GM18505 (cell line): ENCODE results near the gene HIBCH.
A peak's percentile ranks its signal among the peaks of the same experiment; 100 is the strongest.

Experiments used
- ATAC-seq: cut with Tn5 transposase; IDR thresholded peaks from one replicate; pipeline ENCODE4 v1.9.1; 2021; ENCODE audit not compliant: unreplicated experiment
- POLR2A ChIP-seq: IDR thresholded peaks from 4 replicates; pipeline ENCODE4 v1.6.1; 2011; ENCODE audit warnings: borderline replicate concordance; ENCODE audit not compliant: insufficient read depth, insufficient read length; ENCODE audit errors: extremely low read depth

Gene HIBCH

DNA sequence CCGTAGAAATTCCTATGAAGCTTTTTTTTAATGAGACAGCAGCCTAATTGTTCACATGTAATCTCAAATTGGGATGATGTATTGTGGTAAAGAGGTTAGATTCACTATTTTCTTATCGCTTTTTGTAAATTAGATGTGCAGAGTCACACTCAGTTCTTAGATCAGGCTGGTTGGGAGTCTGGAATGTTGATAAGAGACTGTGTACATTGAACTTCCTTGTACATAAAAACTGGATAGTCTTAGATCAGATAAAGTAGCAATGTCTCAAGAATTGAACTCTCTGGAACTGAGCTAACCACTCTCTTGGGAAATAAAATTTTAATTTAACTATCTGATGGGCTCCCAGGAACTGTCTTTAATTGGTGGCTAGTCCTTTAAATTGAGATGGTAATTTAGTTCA is 149.0 kb downstream of the HIBCH start:
- no peak for TF ChIP-seq POLR2A
- ATAC-seq: no peak

DNA sequence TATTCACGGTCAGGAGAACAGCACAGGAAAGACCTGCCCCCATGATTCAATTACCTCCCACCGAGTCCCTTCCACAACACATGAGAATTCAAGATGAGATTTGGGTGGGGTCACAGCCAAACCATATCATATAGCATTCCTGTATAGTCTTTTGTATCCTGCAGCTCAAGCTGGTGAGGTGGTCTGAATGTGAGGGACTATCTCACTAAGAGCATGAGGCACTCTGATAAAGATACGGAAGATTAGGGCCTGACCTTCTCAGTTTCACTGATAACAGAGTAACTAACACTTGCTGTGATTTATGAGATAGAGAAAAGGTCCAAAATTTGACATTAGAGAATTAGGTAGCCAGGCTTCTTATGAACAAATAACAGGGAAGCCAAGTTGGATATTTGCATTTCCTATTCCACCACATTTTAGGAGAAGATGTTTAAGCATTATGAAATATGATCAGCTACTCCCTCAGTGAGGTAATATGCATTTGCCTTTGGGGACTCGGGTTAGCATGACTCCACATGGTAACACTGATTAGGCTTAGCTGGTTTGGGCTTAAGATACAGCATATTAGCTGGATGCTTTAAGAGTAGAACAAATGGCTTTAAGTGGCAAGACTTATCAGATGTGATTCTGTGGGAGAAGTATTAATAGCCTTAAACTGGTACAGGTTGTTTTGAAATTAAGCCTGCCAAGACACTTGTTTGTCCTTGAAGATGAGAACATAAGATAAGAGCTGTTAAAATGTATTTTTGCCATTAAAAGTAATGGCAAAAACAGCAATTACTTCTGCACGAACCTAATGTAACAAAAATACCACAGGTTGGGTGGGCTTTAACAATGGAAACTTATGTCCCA is 150.2 kb downstream of the HIBCH start:
- ATAC-seq: no peak
- TF ChIP-seq POLR2A: no peak

DNA sequence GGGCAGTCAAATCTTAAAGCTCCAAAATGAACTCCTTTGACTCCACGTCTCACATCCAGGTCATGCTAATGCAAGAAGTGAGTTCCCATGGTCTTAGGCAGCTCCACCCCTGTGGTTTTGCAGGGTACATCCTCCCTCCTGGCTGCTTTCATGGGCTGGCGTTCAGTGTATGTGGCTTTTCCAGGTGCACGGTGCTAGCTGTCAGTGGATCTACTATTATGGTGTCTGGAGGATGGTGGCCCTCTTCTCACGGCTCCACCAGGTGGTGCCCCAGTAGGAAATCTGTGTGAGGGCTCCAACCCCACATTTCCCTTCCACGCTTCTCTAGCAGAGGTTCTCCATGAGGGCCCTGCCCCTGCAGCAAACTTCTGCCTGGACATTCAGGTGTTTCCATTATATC is 151.9 kb downstream of the HIBCH start:
- TF ChIP-seq POLR2A: no peak
- no peak for ATAC-seq

DNA sequence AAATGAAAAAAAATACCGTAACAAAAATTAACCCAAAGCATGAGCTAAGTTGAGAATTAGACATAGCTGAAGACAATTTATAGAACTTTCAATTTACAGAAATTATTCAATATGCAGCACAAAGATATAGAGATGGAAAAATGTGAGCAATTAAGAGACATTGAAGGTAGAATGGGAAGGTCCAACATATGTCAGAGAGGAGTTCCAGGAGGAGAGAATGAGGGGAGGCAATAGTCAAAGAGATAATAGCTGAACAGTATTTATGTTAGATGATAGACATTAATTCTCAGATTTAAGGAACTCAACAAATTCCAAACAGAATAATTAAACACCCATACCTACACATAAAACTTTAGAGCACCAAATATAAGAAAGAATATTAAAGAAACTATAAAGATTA is 154.1 kb downstream of the HIBCH start:
- no peak for ATAC-seq
- TF ChIP-seq POLR2A: no peak

DNA sequence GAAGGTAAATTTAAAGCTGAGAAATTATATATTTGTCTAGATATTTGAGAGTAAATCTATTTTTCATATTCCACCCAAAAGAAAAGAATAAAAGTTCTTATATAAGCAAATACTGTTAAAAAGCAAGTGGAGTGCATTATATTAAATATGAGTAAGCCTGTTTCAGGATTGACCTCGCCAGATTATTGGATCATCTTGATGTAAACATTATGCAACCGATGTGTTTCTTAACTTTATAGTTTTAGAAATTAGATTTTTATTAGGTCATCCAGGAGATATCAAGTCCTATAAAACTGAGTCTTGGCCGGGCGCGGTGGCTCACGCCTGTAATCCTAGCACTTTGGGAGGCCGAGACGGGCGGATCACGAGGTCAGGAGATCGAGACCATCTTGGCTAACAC is 156.8 kb downstream of the HIBCH start:
- no peak for ATAC-seq
- no peak for TF ChIP-seq POLR2A

DNA sequence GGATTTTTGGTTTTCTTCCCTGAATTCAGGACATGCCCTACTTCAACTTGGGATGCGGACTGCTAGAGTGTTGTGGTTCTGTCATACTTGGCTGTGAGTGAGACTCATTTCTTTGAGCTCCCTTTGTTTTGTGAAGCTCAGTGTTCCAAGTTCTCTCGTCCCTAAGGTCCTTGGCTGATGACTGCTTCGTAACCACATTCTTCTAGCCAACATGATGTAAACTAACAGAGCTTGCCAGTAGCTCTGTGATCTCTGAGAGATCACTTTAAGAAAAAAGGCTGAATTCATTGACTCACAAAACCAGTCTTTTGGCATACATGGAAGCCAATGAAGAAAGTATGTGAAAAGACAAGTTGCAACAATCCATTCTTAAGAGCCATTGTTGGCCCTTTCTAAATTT is 160.2 kb downstream of the HIBCH start:
- no peak for TF ChIP-seq POLR2A
- ATAC-seq: no peak

DNA sequence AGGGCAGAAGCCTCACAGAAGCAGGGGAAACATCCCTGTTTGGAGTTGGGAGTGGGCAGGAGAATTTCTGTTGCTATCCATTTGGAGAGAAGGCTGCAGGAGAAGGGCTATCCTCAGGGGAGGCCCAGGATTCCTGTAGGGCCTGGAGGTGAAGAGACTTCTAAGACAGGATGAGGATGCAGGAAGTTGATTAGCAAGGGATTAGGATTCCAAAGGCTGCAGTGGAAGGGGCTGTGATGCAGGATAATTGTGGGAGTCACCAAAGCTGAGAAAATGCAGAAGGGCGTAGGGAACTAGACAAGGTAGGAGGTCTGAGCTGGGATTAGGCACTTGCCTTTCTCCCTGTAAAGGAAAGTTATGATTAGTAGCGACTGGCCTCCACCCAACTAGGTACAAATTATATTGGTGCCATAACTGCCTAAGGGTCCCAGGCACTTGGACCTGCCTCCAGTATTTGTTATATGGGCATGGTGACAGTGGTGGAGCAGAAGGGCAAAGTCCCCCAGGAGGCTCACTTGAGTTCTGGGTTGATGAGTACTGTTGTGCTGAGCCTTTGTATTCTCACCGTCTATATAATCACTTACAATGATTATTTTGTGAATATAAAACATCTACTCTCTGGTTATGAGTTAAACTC is 160.7 kb downstream of the HIBCH start:
- no peak for ATAC-seq
- no peak for TF ChIP-seq POLR2A

DNA sequence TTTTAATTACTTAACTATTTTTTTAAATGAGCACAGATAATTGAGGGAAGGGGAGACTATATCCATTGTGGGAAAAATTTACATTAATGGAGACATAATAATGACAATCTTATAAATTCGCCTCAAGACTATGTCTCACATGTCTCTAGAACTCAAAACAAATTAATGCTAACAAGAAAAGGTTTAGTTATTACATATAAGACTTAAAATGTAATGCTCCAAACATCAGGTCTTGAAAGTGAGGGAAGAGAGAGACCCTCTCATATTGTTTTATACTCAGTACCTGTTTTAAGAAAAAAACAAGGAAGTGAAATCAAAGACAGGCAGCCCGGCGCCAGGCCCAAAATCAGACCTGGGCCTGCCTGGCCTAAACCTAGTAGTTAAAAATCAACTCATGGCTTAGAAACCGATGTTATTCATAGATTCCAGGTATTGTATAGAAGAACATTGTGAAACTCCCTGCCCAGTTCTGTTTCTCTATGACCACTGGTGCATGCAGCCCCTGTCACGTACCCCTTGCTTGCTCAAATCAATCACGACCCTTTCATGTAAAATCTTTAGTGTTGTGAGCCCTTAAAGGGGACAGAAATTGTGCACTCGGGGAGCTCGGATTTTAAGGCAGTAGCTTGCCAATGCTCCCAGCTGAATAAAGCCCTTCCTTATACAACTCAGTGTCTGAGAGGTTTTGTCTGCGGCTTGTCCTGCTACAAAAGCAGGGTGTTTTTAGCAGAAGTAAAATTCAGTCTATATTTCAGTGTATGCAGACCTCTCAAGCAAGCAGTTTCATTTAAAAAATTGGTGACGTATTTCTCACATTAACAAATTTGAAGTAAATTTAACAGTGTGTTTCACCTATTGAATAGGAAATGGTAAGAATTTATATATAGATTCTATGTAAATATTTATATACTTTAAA is 161.8 kb downstream of the HIBCH start:
- peak; percentile 52 for ATAC-seq

DNA sequence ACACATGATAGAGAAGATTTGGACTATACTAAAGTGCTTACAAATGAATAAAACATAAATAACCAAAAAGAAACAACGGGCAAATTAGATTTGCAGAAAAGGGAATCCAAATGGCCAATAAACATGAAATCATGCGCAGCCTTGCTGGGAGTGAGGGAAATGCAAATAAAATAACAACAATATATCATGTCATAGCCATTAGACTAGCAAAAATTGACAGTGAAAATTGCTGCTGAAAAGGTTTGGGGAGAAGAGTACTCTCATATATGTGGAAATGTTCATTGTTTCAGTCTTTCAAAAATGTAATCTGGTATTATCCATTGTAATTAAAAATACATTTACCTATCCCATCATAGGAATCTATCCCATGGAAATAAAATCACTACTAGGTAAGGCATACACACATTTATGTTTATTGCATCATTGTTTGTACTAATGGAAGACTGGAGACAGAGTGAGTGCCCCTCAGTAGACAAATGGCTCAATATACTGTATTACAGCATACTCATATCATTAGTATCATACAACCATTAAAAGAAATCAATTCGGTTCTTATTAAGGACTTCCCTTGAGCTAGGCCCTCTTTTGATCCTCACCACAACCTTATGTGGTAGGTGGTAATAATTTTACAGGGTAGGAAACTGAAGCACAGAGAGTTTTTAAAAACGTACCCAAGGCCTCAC is 163.0 kb downstream of the HIBCH start:
- ATAC-seq: no peak

More for the DNA sequence above, 163.0 kb downstream of the HIBCH start:
- TF ChIP-seq POLR2A: no peak
